ENCODE measurements around the gene MPRIP.

The MPRIP gene

GRCh38 chr17:17032131-17032692 lies 10.0 kb upstream of the MPRIP start:
- no peak for DNase-seq

- no peak for DNase-seq
Observed at GRCh38 chr17:17033466-17033865, 8.8 kb upstream of the MPRIP start.

- no peak for DNase-seq
Observed at GRCh38 chr17:17034026-17034425, 8.2 kb upstream of the MPRIP start.

GRCh38 chr17:17034496-17035075 lies 7.7 kb upstream of the MPRIP start:
- DNase-seq: no peak

- DNase-seq: no peak
Observed at GRCh38 chr17:17035490-17035889, 6.8 kb upstream of the MPRIP start.

- no peak for DNase-seq
Observed at GRCh38 chr17:17035920-17036523, 6.2 kb upstream of the MPRIP start.

GRCh38 chr17:17036524-17036998 lies 5.7 kb upstream of the MPRIP start:
- no peak for DNase-seq

GRCh38 chr17:17039911-17040310 lies 2.3 kb upstream of the MPRIP start:
- no peak for DNase-seq

GRCh38 chr17:17041018-17041521 lies 1.2 kb upstream of the MPRIP start:
- DNase-seq: no peak

GRCh38 chr17:17041571-17042383 lies 480 bp upstream of the MPRIP start:
- peak; percentile 87 for DNase-seq

GRCh38 chr17:17042851-17043460 lies 699 bp downstream of the MPRIP start:
- no peak for DNase-seq

GRCh38 chr17:17043461-17044271 lies 1.4 kb downstream of the MPRIP start:
- no peak for DNase-seq

- DNase-seq: no peak
Observed at GRCh38 chr17:17044846-17045561, 2.7 kb downstream of the MPRIP start.

- DNase-seq: no peak
Observed at GRCh38 chr17:17048106-17048505, 5.8 kb downstream of the MPRIP start.

- no peak for DNase-seq
Observed at GRCh38 chr17:17050346-17051345, 8.4 kb downstream of the MPRIP start.

- DNase-seq: no peak
Observed at GRCh38 chr17:17051380-17051779, 9.1 kb downstream of the MPRIP start.

- no peak for DNase-seq
Observed at GRCh38 chr17:17051791-17052461, 9.7 kb downstream of the MPRIP start.

GRCh38 chr17:17052462-17053221 lies 10.4 kb downstream of the MPRIP start:
- no peak for DNase-seq

Measured in NK-92 treated with Interleukin-12 subunit alpha and Interleukin-12 subunit beta, amount 100 ng/mL, for 24 hours (cell line).